ENCODE results near the gene ARHGAP19. TPM values are rescaled to one million over a fixed set of nuclear protein-coding genes. Genes with fewer than 3 reads are reported as not detected.
"Not testable (repeated sequence)": the region's sequence is repeated elsewhere in the genome, so short reads cannot be mapped to it uniquely, and the experiment has no call there.

Gene ARHGAP19
- polyA plus RNA-seq, 3 donors, result 1.7 to 4.8 (median 2.4) TPM

GRCh38 chr10:97292862-97293198 lies 393 bp upstream of the ARHGAP19 start:
- no peak overlapping the region for H3K27ac ChIP-seq (ENCODE audit: low read depth, low read length)
- 57 to 64% (median 61%) methylated on average over 3 of the region's 3 CpGs for WGBS, 3 donors

GRCh38 chr10:97291357-97292096 lies 910 bp downstream of the ARHGAP19 start:
- no peak overlapping the region for H3K27ac ChIP-seq (ENCODE audit: low read depth, low read length)
- 46 to 57% (median 56%) methylated on average over 25 of the region's 25 CpGs for WGBS, 3 donors

- 88 to 94% (median 93%) methylated on average over 17 of the region's 17 CpGs for WGBS, 3 donors
- not testable (repeated sequence) for H3K27ac ChIP-seq (ENCODE audit: low read depth, low read length)
These were observed 1.7 kb downstream of the ARHGAP19 start for GRCh38 chr10:97290576-97291356.

- not testable (repeated sequence) for H3K27ac ChIP-seq (ENCODE audit: low read depth, low read length)
- 94 to 96% (median 95%) methylated on average over 11 to 13 of the region's 13 CpGs for WGBS, 3 donors
These were observed 2.4 kb downstream of the ARHGAP19 start for GRCh38 chr10:97290076-97290475.

- WGBS, 3 donors, result 78 to 94% (median 92%) methylated on average over 3 of the region's 3 CpGs
These were observed 11.7 kb downstream of the ARHGAP19 start for GRCh38 chr10:97280783-97281182.

GRCh38 chr10:97279121-97279815 lies 13.2 kb downstream of the ARHGAP19 start:
- WGBS, 3 donors, result 71 to 79% (median 71%) methylated on average over 9 of the region's 9 CpGs
- H3K27ac ChIP-seq (ENCODE audit: low read depth, low read length), result no peak overlapping the region

More at GRCh38 chr10:97280783-97281182, 11.7 kb downstream of the ARHGAP19 start:
- H3K27ac ChIP-seq (ENCODE audit: low read depth, low read length), result no peak overlapping the region

- no peak overlapping the region for H3K27ac ChIP-seq (ENCODE audit: low read depth, low read length)
These were observed 13.9 kb downstream of the ARHGAP19 start for GRCh38 chr10:97278491-97278989.

- H3K27ac ChIP-seq (ENCODE audit: low read depth, low read length), result no peak overlapping the region
- WGBS, 3 donors, result 29 to 54% (median 47%) methylated on average over 1 of the region's 1 CpG
These were observed 14.9 kb downstream of the ARHGAP19 start for GRCh38 chr10:97277551-97277950.

- 66 to 79% (median 67%) methylated on average over 3 of the region's 9 CpGs for WGBS, 3 donors
These were observed 17.6 kb downstream of the ARHGAP19 start for GRCh38 chr10:97274828-97275227.

GRCh38 chr10:97273700-97274099 lies 18.7 kb downstream of the ARHGAP19 start:
- WGBS, 3 donors, result 97 to 99% (median 98%) methylated on average over 3 of the region's 3 CpGs
- H3K27ac ChIP-seq (ENCODE audit: low read depth, low read length), result no peak overlapping the region

More at GRCh38 chr10:97274828-97275227, 17.6 kb downstream of the ARHGAP19 start:
- no peak overlapping the region for H3K27ac ChIP-seq (ENCODE audit: low read depth, low read length)

- no peak overlapping the region for H3K27ac ChIP-seq (ENCODE audit: low read depth, low read length)
- 82 to 87% (median 84%) methylated on average over 3 of the region's 3 CpGs for WGBS, 3 donors
These were observed 21.8 kb downstream of the ARHGAP19 start for GRCh38 chr10:97270523-97271154.

- 92 to 97% (median 96%) methylated on average over 4 of the region's 4 CpGs for WGBS, 3 donors
- H3K27ac ChIP-seq (ENCODE audit: low read depth, low read length), result no peak overlapping the region
These were observed 24.8 kb downstream of the ARHGAP19 start for GRCh38 chr10:97267671-97268070.

- WGBS, 3 donors, result 79 to 99% (median 98%) methylated on average over 3 of the region's 3 CpGs
- H3K27ac ChIP-seq (ENCODE audit: low read depth, low read length), result not testable (repeated sequence)
These were observed 27.3 kb downstream of the ARHGAP19 start for GRCh38 chr10:97265095-97265494.

- 80 to 92% (median 91%) methylated on average over 5 of the region's 5 CpGs for WGBS, 3 donors
- H3K27ac ChIP-seq (ENCODE audit: low read depth, low read length), result no peak overlapping the region
These were observed 28.5 kb downstream of the ARHGAP19 start for GRCh38 chr10:97263971-97264370.

- 87 to 94% (median 90%) methylated on average over 1 of the region's 1 CpG for WGBS, 3 donors
- no peak overlapping the region for H3K27ac ChIP-seq (ENCODE audit: low read depth, low read length)
These were observed 30.8 kb downstream of the ARHGAP19 start for GRCh38 chr10:97261656-97262055.

GRCh38 chr10:97261183-97261582 lies 31.3 kb downstream of the ARHGAP19 start:
- WGBS, 3 donors, result 88 to 89% (median 88%) methylated on average over 2 of the region's 2 CpGs
- no peak overlapping the region for H3K27ac ChIP-seq (ENCODE audit: low read depth, low read length)

- no peak overlapping the region for H3K27ac ChIP-seq (ENCODE audit: low read depth, low read length)
- 91 to 100% (median 95%) methylated on average over 1 of the region's 1 CpG for WGBS, 3 donors
These were observed 33.3 kb downstream of the ARHGAP19 start for GRCh38 chr10:97259119-97259518.

GRCh38 chr10:97256356-97256755 lies 36.1 kb downstream of the ARHGAP19 start:
- WGBS, 3 donors, result 52 to 76% (median 57%) methylated on average over 1 of the region's 1 CpG
- H3K27ac ChIP-seq (ENCODE audit: low read depth, low read length), result no peak overlapping the region

Measured in adipose tissue (tissue), 3 donors.